GM19043 (cell line): ENCODE data around the gene SIT1.
A peak's percentile ranks its signal among the peaks of the same experiment; 100 is the strongest.

Experiments used
- ATAC-seq: cut with Tn5 transposase; IDR thresholded peaks from one replicate; pipeline ENCODE4 v1.9.1; 2021; ENCODE audit warnings: low read depth; ENCODE audit not compliant: unreplicated experiment

Gene SIT1

GRCh38 chr9:35683323-35683722 lies 32.6 kb upstream of the SIT1 start:
- no peak for ATAC-seq

- ATAC-seq: no peak
Observed at GRCh38 chr9:35682520-35683315, 32.0 kb upstream of the SIT1 start.

- ATAC-seq: no peak
Observed at GRCh38 chr9:35682051-35682450, 31.3 kb upstream of the SIT1 start.

GRCh38 chr9:35681341-35682002 lies 30.7 kb upstream of the SIT1 start:
- ATAC-seq: no peak

- peak; percentile 78 for ATAC-seq
Observed at GRCh38 chr9:35680331-35681105, 29.8 kb upstream of the SIT1 start.

- ATAC-seq: no peak
Observed at GRCh38 chr9:35679766-35680330, 29.1 kb upstream of the SIT1 start.

GRCh38 chr9:35679091-35679490 lies 28.4 kb upstream of the SIT1 start:
- no peak for ATAC-seq

GRCh38 chr9:35675732-35676392 lies 25.1 kb upstream of the SIT1 start:
- no peak for ATAC-seq

GRCh38 chr9:35675204-35675603 lies 24.5 kb upstream of the SIT1 start:
- ATAC-seq: no peak

GRCh38 chr9:35674025-35674361 lies 23.3 kb upstream of the SIT1 start:
- no peak for ATAC-seq

- no peak for ATAC-seq
Observed at GRCh38 chr9:35673132-35674024, 22.6 kb upstream of the SIT1 start, which contains the start of gene CA9. Gene CA9, plus strand, starts transcription at chr9:35673928. Its CDS starts 32 bp downstream, at chr9:35673960.

- no peak for ATAC-seq
Observed at GRCh38 chr9:35669331-35670145, 18.8 kb upstream of the SIT1 start.

- ATAC-seq: no peak
Observed at GRCh38 chr9:35667939-35668338, 17.2 kb upstream of the SIT1 start.

- no peak for ATAC-seq
Observed at GRCh38 chr9:35666549-35666948, 15.8 kb upstream of the SIT1 start.

- no peak for ATAC-seq
Observed at GRCh38 chr9:35666045-35666444, 15.3 kb upstream of the SIT1 start.

GRCh38 chr9:35665471-35665818 lies 14.7 kb upstream of the SIT1 start:
- ATAC-seq: no peak

GRCh38 chr9:35664531-35665470 lies 14.1 kb upstream of the SIT1 start, which contains the start of gene ARHGEF39:
Gene ARHGEF39, minus strand, starts transcription at chr9:35665195. Its CDS starts 26 bp downstream, at chr9:35665169.
- ATAC-seq: peak; percentile 84

GRCh38 chr9:35662437-35662836 lies 11.7 kb upstream of the SIT1 start:
- ATAC-seq: no peak
